ENCODE results near the gene PACSIN2. TPM values are rescaled to one million over a fixed set of nuclear protein-coding genes. Genes with fewer than 3 reads are reported as not detected.

The PACSIN2 gene
- total and polyA plus RNA-seq, 2 of the 13 experiments (the other 11 are each of a cell fraction or from before 2014, with no cell fraction given): 54.1 to 68.8 TPM

GRCh38 chr22:42928969-42929837 lies 85.7 kb downstream of the PACSIN2 start (continued):
- TF ChIP-seq ZBTB2 (CRISPR knock-in tag; IDR thresholded peaks at IDR 0.05; ENCODE audit: low read depth) (no peak), THYN1 (CRISPR knock-in tag; IDR thresholded peaks at IDR 0.05; ENCODE audit: borderline replicate concordance, low read depth) (no peak), TBL1XR1 (IDR thresholded peaks at IDR 0.05; ENCODE audit: borderline replicate concordance, low read length, partially characterized antibody) (no peak), ZNF407 (CRISPR knock-in tag; IDR thresholded peaks at IDR 0.05; ENCODE audit: not compliant biosample characterization) (no peak), ZNF333 (CRISPR knock-in tag; IDR thresholded peaks at IDR 0.05; ENCODE audit: borderline replicate concordance) (no peak), MBD4 (IDR thresholded peaks at IDR 0.05; ENCODE audit: borderline replicate concordance, low read length) (no peak), SNAPC4 (CRISPR knock-in tag; IDR thresholded peaks at IDR 0.05) (no peak), ZMAT3 (CRISPR knock-in tag; conservative IDR thresholded peaks at IDR 0.05) (no peak), CENPBD1 (CRISPR knock-in tag; IDR thresholded peaks at IDR 0.05; ENCODE audit: borderline replicate concordance, low read depth) (no peak), U2AF2 (IDR thresholded peaks at IDR 0.05; ENCODE audit: low read depth, low read length) (no peak), ZNF562 (CRISPR knock-in tag; IDR thresholded peaks at IDR 0.05; ENCODE audit: borderline replicate concordance) (no peak)
